Kidney (tissue), 14 donors: ENCODE results near the gene ZCCHC14. TPM values are rescaled to one million over a fixed set of nuclear protein-coding genes. Genes with fewer than 3 reads are reported as not detected.

Source experiments
- DNase-seq, 5 donors: peaks; one replicate each; pipeline ENCODE4 v3.0.0-alpha.2; 2013 to 2020
- FAIRE-seq: peaks from 2 replicates; lab custom pipeline; 2012; peaks lifted over from hg19 to GRCh38; lab: Jason Lieb, UNC
- H3K27ac ChIP-seq, 2 donors: one replicate each; pipeline ENCODE4 v1.7.0; 2013; ENCODE audit warnings: low read depth in 2 of 2, low read length in 2 of 2, inconsistent platforms in 1 of 2
- H3K27me3 ChIP-seq: one replicate; pipeline ENCODE4 v1.7.1; 2013; ENCODE audit warnings: low read length, inconsistent platforms; ENCODE audit not compliant: control insufficient read depth, insufficient read depth
- H3K36me3 ChIP-seq, 3 donors: one replicate each; pipeline versions ENCODE4 v1.7.0 to v1.7.1; 2013; ENCODE audit warnings: low read length in 3 of 3, control low read depth in 1 of 3, inconsistent platforms in 1 of 3; ENCODE audit not compliant: insufficient read depth in 3 of 3, control insufficient read depth in 2 of 3
- H3K4me1 ChIP-seq, 3 donors: one replicate each; pipeline versions ENCODE4 v1.7.0 to v1.7.1; 2013; ENCODE audit warnings: low read length in 3 of 3, inconsistent platforms in 1 of 3, low read depth in 1 of 3; ENCODE audit not compliant: control insufficient read depth in 2 of 3, insufficient read depth in 2 of 3
- H3K4me3 ChIP-seq, 3 donors: one replicate each; pipeline versions ENCODE4 v1.7.0 to v1.8.1; 2013; ENCODE audit warnings: low read length in 3 of 3, control low read depth in 1 of 3, inconsistent platforms in 1 of 3
- H3K9ac ChIP-seq, 3 donors: one replicate each; pipeline versions ENCODE4 v1.7.0 to v1.7.1; 2013; ENCODE audit warnings: low read length in 3 of 3, control low read depth in 1 of 3, inconsistent platforms in 1 of 3
- H3K9me3 ChIP-seq, 3 donors: one replicate each; pipeline versions ENCODE4 v1.7.0 to v1.7.1; 2013; ENCODE audit warnings: low read length in 3 of 3, control low read depth in 1 of 3, inconsistent platforms in 1 of 3; ENCODE audit not compliant: control insufficient read depth in 2 of 3, insufficient read depth in 1 of 3
- CTCF ChIP-seq: IDR thresholded peaks from 3 replicates; pipeline ENCODE4 v1.5.1; 2012; ENCODE audit warnings: mild to moderate bottlenecking, moderate library complexity, borderline replicate concordance; ENCODE audit not compliant: insufficient read depth; ENCODE audit errors: extremely low read depth
- intact Hi-C: fragments of 100-400 bp; cut with DNase I; formaldehyde crosslinking; loops from one replicate; pipeline ENCODE4 v1.11.1; 2022
- polyA plus RNA-seq: library from polyadenylated mRNA; stranded (reverse); fragments of 350-450 nt; fragmentation: Illumina TruSeq; extraction: RNeasy Lipid Tissue Mini Kit (QIAGEN cat#74804); gene quantifications from one replicate; pipeline ENCODE4 v1.2.3, GENCODE V29; 2014; ENCODE audit warnings: low read depth, low replicate concordance; ENCODE audit not compliant: insufficient read depth
- total RNA-seq: library from RNA; stranded (reverse); fragmentation: NEBNext Ultra II Directional; extraction: Animal tissue kit (Norgen Biotek cat#: 25700); gene quantifications from one replicate; pipeline ENCODE4 v1.2.1, GENCODE V29; 2021
- donor health status: control.
- donor health status: control.
- donor health status: control.
- donor health status: control.
- donor health status: control.
- donor health status: DM: yes; HTN: yes; CAD: no.
- donor health status: Normal renal cell carcinoma (clear cell type).

Gene ZCCHC14
- total and polyA plus RNA-seq, 2 donors from 2014 or later: 6.4 to 32.8 TPM

DNA sequence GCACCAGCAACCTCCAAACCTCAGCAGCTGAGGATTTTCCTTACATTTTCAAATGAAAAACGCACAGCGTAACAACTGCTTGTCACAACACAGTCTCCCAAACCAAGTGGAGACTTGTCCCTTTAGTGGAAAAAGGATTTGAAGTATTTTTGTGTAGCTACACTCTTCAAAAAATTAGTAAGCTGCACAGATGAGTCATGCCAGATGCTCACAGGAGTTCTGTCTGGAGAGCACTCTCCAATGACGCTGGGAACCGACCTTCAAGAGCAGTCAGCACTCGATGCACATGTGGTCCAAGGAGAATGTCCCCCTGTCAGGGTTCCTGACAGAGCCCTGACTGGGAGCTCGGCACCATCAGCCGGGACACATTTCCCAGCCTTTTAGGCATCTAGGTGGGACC, 60.9 kb downstream of the ZCCHC14 start:
- peaks cover 0 to 18% (median 5%) of the 10 kb centered on the region in 3 donors for H3K36me3 ChIP-seq
- intact Hi-C loops: no loop called here
- DNase-seq (no peak), FAIRE-seq (no peak)
- H3K27me3 ChIP-seq: no peaks in the 10 kb centered on the region
- peaks cover 0 to 10% (median 10%) of the 10 kb centered on the region in 3 donors for H3K4me1 ChIP-seq
- TF ChIP-seq CTCF: no peak
- H3K9me3 ChIP-seq: no peaks in the 10 kb centered on the region
- H3K4me3 ChIP-seq: no peak overlapping the region
- H3K27ac ChIP-seq: no peak overlapping the region
- H3K9ac ChIP-seq: no peak overlapping the region

DNA sequence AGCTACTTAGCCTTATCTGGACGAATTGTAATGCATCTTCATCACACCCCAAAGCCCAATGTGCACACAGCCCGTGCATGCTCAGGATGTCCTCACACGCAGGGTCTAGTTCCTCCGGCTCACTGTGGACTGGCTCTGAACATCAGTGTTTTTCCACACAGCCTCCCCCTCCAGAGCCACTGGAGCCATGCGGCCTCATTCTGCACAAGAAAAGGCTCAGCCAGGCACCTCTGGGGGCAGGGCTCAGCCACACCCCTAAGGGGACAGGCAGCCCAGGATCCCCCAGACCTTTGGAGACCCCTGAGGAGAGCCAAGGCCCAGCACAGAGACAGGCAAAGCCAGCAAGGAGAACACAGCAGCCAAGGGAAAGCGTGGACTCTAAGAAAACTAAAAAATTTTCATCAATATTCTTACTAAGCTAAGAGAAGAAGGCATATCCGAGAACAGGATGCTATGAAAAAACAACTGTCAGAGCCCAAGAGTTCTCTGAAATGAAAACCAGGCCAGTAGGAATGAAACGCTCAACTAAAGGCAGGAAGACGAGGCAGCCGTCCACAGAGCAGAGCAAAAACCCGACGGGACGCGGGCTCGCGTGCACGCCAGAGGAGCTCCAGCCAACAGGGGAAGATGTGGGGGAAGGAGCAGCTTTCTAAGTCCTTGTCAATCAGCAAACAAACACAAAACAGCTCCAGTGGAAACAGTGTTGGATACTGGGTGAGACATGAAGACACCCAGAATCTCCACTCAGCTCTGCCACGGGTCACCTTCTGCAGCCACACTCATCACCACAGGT, 66.2 kb downstream of the ZCCHC14 start:
- FAIRE-seq (no peak), DNase-seq (no peak)
- Histone ChIP-seq H3K36me3 (peaks cover 0 to 24% (median 9%) of the 10 kb centered on the region in 3 donors), H3K27ac (no peak overlapping the region), H3K4me1 (peaks cover 0 to 10% (median 3%) of the 10 kb centered on the region in 3 donors), H3K4me3 (no peak overlapping the region), H3K9ac (no peak overlapping the region), H3K27me3 (no peaks in the 10 kb centered on the region), H3K9me3 (no peaks in the 10 kb centered on the region)
- intact Hi-C loops: loop anchor here (10.0 kb wide), 1 partner anchor 198 kb away; no protein-coding TSS in a partner anchor
- TF ChIP-seq CTCF: no peak

DNA sequence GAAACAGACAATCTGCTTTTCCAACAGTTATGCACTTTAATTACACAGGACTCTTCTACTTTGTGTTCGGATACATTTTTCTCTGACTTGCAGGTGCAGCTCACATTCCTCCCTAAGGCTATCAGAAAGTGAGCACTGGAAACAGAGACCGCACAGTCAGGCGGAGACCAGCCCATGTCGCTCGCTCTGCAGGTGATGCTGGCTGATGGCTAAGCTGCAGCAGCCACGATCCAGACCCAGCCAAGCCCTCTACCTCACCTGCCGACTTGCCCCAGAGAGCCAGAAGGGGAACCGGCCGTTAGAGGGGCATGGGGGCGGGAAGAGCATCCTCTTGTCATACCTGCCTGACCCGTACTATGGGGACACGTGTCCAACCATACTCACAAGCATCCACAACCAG, 66.9 kb downstream of the ZCCHC14 start:
- no peak overlapping the region for H3K4me3 ChIP-seq
- no peak overlapping the region for H3K9ac ChIP-seq
- no peak for TF ChIP-seq CTCF
- peaks cover 0 to 27% (median 11%) of the 10 kb centered on the region in 3 donors for H3K36me3 ChIP-seq
- intact Hi-C loops: loop anchor here (10.0 kb wide), 1 partner anchor 199 kb away; no protein-coding TSS in a partner anchor
- peaks cover 0 to 10% (median 3%) of the 10 kb centered on the region in 3 donors for H3K4me1 ChIP-seq
- no peaks in the 10 kb centered on the region for H3K9me3 ChIP-seq
- H3K27ac ChIP-seq: no peak overlapping the region
- DNase-seq (no peak), FAIRE-seq (no peak)
- H3K27me3 ChIP-seq: no peaks in the 10 kb centered on the region
